ENCODE data around the gene TAF4B. TPM values are rescaled to one million over a fixed set of nuclear protein-coding genes. Genes with fewer than 3 reads are reported as not detected.

Gene TAF4B
- total and polyA plus RNA-seq, 9 of the 15 experiments (the other 6 are each of a cell fraction or from before 2014, with no cell fraction given) = 4.5 to 25.3 (median 20.5) TPM

GRCh38 chr18:26335571-26336487, 109.6 kb downstream of the TAF4B start:
- POLR2A ChIA-PET = no interaction called here
- BruUV-seq (replicated peaks) = no TSS peak
- Histone ChIP-seq H3K4me1 (replicated peaks in 1 of 2; ENCODE audit: control insufficient read depth in 2 of 2, insufficient read depth in 2 of 2, low read length in 2 of 2) (no peaks in the 10 kb centered on the region), H3K27ac (ENCODE audit: extremely low read depth, low read depth, low read length) (no peak overlapping the region), H3K27me3 (ENCODE audit: control insufficient read depth in 2 of 2, insufficient read depth in 2 of 2, low read length in 2 of 2) (no peaks in the 10 kb centered on the region), H3K36me3 (ENCODE audit: control insufficient read depth, insufficient read depth, low read length) (peaks cover 9% of the 10 kb centered on the region; the same call in 1 of the 3 replicates), H4K20me1 (replicated peaks; ENCODE audit: control insufficient read depth, insufficient read depth, low read length) (no peaks in the 10 kb centered on the region), H3K9me1 (ENCODE audit: control insufficient read depth, insufficient read depth, low read length) (no peaks in the 10 kb centered on the region), H3K4me2 (ENCODE audit: insufficient read depth, low read length) (no peak overlapping the region), H3K9ac (ENCODE audit: insufficient read depth in 1 of 2, low read depth in 2 of 2, low read length in 2 of 2) (no peak overlapping the region), H3K9me3 (replicated peaks; ENCODE audit: control insufficient read depth, insufficient read depth, low read depth, low read length) (no peaks in the 10 kb centered on the region), H3K4me3 (no peak overlapping the region), H2AFZ (ENCODE audit: low read depth, low read length) (no peak overlapping the region), H3K79me2 (ENCODE audit: control insufficient read depth, insufficient read depth, low read length) (no peaks in the 10 kb centered on the region)
- CTCF ChIA-PET (ENCODE audit: low intra/inter-chr PET ratio) = no interaction called here
- ATAC-seq = no peak
- DNase-seq (ENCODE audit: extremely low read depth in 1 of 4, low spot score in 3 of 4) = no peak
- intact Hi-C loops (cut with micrococcal nuclease) = no loop called here
- in situ Hi-C loops (cut with MboI) = no loop called here
- FAIRE-seq = no peak
- TF ChIP-seq ZNF384 (IDR thresholded peaks at IDR 0.05; ENCODE audit: low read depth, low read length) (no peak), ZNF239 (CRISPR knock-in tag; IDR thresholded peaks at IDR 0.05) (no peak), MIER1 (IDR thresholded peaks at IDR 0.05; ENCODE audit: low read depth) (no peak), RBM14 (IDR thresholded peaks at IDR 0.05; ENCODE audit: borderline replicate concordance, insufficient read depth, low read depth, low read length) (no peak), POU5F1 (IDR thresholded peaks at IDR 0.05; ENCODE audit: borderline replicate concordance, low read depth, low read length, partially characterized antibody) (no peak), HNRNPK (IDR thresholded peaks at IDR 0.05; ENCODE audit: low read depth, low read length, poor library complexity, severe bottlenecking) (no peak)
- TF ChIP-seq, protein P1, sequence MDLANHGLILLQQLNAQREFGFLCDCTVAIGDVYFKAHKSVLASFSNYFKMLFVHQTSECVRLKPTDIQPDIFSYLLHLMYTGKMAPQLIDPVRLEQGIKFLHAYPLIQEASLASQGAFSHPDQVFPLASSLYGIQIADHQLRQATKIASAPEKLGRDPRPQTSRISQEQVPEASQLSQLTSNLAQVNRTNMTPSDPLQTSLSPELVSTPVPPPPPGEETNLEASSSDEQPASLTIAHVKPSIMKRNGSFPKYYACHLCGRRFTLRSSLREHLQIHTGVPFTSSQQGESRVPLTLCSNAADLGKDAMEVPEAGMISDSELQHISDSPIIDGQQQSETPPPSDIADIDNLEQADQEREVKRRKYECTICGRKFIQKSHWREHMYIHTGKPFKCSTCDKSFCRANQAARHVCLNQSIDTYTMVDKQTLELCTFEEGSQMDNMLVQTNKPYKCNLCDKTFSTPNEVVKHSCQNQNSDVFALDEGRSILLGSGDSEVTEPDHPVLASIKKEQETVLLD (IDR thresholded peaks at IDR 0.05) = no peak
- 37% methylated on average over 4 of the region's 4 CpGs for WGBS (ENCODE audit: insufficient coverage, low coverage, missing lambda C conversion rate)
